ENCODE results near the gene RETREG1.

DNA sequence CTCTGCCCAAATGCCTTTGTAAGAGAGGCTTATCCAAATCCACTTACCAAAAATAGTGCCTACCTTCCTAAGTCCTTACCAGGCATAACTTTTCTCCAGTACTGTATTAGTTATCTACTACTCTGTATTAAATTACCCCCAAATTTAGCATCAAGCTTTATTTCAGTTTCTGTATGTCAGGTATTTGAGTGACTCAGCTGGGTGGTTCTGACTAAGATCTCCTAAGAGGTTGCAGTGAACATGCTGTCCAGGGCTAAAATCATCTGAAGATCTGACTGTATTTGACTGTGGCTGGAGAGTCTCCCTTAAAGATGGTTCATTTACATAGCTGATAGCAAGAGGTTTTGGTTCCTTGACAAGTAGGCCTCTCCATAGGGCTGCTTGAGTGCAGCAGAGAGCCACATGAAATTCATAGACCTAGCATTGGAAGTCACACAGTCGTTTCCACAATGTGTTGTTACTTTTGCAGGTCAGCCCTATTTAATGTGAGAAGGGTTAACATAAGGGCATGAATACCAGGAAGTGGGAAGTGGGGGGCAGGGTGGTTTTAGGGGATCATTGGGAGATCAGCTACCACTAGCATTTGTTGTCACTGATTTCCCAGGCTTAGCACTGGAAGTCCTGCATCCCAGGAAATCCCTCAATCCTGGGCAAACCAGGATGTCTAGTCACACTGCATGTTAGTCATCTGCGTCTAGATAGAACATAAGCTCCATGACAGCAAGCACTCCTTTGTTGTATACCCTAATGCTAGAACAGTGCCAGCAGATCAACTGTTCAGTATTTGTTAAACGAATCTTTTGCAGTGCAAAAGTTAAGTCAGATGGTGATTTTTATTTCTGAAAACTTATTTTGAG lies 149.2 kb downstream of the RETREG1 start:
- TF ChIP-seq, protein P1, sequence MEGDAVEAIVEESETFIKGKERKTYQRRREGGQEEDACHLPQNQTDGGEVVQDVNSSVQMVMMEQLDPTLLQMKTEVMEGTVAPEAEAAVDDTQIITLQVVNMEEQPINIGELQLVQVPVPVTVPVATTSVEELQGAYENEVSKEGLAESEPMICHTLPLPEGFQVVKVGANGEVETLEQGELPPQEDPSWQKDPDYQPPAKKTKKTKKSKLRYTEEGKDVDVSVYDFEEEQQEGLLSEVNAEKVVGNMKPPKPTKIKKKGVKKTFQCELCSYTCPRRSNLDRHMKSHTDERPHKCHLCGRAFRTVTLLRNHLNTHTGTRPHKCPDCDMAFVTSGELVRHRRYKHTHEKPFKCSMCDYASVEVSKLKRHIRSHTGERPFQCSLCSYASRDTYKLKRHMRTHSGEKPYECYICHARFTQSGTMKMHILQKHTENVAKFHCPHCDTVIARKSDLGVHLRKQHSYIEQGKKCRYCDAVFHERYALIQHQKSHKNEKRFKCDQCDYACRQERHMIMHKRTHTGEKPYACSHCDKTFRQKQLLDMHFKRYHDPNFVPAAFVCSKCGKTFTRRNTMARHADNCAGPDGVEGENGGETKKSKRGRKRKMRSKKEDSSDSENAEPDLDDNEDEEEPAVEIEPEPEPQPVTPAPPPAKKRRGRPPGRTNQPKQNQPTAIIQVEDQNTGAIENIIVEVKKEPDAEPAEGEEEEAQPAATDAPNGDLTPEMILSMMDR (IDR thresholded peaks at IDR 0.05): no peak
- TF ChIP-seq RXRA (IDR thresholded peaks at IDR 0.05; ENCODE audit: borderline replicate concordance, low read depth) (no peak), SIN3A (IDR thresholded peaks at IDR 0.05; ENCODE audit: borderline replicate concordance, low read depth, low read length) (no peak)

All from SK-N-SH (cell line).